Body of pancreas (tissue), 4 donors: Measurements from ENCODE around the gene MYCL.

Experiments
- POLR2A ChIP-seq, 3 donors: fragments of 450-650 bp; IDR thresholded peaks; one replicate each; pipeline ENCODE4 v1.6.1; 2016; ENCODE audit warnings: antibody characterized with exemption in 3 of 3, mild to moderate bottlenecking in 2 of 3
- TF ChIP-seq, protein P1 (sequence below), 7 experiments: fragments of 450-650 bp in 4 of 7; fragments of 200-600 bp in 3 of 7; sonication (generic) in 3 of 7; IDR thresholded peaks; one replicate each; pipeline ENCODE4 v1.5.1; 2016 to 2019; ENCODE audit warnings: antibody characterized with exemption in 7 of 7

DNA sequence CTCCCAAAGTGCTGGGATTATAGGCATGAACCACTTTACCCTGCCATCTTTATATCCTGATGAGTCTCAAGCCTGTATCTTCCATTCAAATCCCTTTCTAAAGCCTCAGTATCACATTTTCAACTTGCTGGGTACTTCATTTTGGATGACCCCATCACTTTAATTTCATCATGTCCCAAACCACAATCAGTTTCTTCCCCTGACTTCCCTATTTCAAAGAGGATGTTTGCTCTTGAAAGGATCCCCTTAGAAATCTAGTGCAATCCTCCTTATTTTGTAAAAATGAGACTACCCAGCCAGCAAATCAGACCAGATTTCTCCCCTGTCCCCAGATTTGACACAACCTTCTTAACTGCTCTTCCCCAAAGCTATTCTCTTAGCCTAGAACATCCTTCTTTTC lies 11.4 kb downstream of the MYCL start:
- TF ChIP-seq, protein P1, sequence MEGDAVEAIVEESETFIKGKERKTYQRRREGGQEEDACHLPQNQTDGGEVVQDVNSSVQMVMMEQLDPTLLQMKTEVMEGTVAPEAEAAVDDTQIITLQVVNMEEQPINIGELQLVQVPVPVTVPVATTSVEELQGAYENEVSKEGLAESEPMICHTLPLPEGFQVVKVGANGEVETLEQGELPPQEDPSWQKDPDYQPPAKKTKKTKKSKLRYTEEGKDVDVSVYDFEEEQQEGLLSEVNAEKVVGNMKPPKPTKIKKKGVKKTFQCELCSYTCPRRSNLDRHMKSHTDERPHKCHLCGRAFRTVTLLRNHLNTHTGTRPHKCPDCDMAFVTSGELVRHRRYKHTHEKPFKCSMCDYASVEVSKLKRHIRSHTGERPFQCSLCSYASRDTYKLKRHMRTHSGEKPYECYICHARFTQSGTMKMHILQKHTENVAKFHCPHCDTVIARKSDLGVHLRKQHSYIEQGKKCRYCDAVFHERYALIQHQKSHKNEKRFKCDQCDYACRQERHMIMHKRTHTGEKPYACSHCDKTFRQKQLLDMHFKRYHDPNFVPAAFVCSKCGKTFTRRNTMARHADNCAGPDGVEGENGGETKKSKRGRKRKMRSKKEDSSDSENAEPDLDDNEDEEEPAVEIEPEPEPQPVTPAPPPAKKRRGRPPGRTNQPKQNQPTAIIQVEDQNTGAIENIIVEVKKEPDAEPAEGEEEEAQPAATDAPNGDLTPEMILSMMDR (IDR thresholded peaks at IDR 0.05): no peak
- no peak for TF ChIP-seq POLR2A (IDR thresholded peaks at IDR 0.05)
